HG03575 (cell line): Measurements from ENCODE around the gene FGF14.

Source experiments
- ATAC-seq: cut with Tn5 transposase; IDR thresholded peaks from one replicate; pipeline ENCODE4 v1.9.1; 2021; ENCODE audit not compliant: unreplicated experiment, insufficient number of reproducible peaks, low FRiP score; ENCODE audit errors: extremely low read depth

FGF14 gene

GRCh38 chr13:102401766-102402165 lies at the start of gene FGF14:
FGF14 (minus strand) TSS chr13:102402048.
- no peak for ATAC-seq

GRCh38 chr13:102443249-102443648 lies 41.4 kb upstream of the FGF14 start:
- no peak for ATAC-seq

- ATAC-seq = no peak
Measured at GRCh38 chr13:102441085-102441484, 39.2 kb upstream of the FGF14 start.

GRCh38 chr13:102440259-102440936 lies 38.5 kb upstream of the FGF14 start:
- peak; percentile 47 for ATAC-seq

- no peak for ATAC-seq
Measured at GRCh38 chr13:102422690-102423089, 20.8 kb upstream of the FGF14 start.

GRCh38 chr13:102405499-102406100 lies 3.8 kb upstream of the FGF14 start:
- no peak for ATAC-seq

GRCh38 chr13:102402290-102402689 lies 442 bp upstream of the FGF14 start:
- no peak for ATAC-seq

GRCh38 chr13:102401265-102401664 lies 583 bp downstream of the FGF14 start:
- ATAC-seq = no peak

- no peak for ATAC-seq
Measured at GRCh38 chr13:102400675-102401145, 1.1 kb downstream of the FGF14 start.

- ATAC-seq = no peak
Measured at GRCh38 chr13:102399791-102400674, 1.8 kb downstream of the FGF14 start.

- no peak for ATAC-seq
Measured at GRCh38 chr13:102395939-102396338, 5.9 kb downstream of the FGF14 start.

GRCh38 chr13:102395174-102395573 lies 6.7 kb downstream of the FGF14 start:
- no peak for ATAC-seq

GRCh38 chr13:102394158-102395053 lies 7.4 kb downstream of the FGF14 start:
- peak; percentile 86 for ATAC-seq

GRCh38 chr13:102392481-102393209 lies 9.2 kb downstream of the FGF14 start:
- no peak for ATAC-seq

- no peak for ATAC-seq
Measured at GRCh38 chr13:102386461-102386860, 15.4 kb downstream of the FGF14 start.

- ATAC-seq = no peak
Measured at GRCh38 chr13:102380012-102380411, 21.8 kb downstream of the FGF14 start.

GRCh38 chr13:102376318-102376717 lies 25.5 kb downstream of the FGF14 start:
- ATAC-seq = no peak

- no peak for ATAC-seq
Measured at GRCh38 chr13:102374726-102375125, 27.1 kb downstream of the FGF14 start.
